H1 (cell line): ENCODE data around the gene GSTCD. TPM values are rescaled to one million over a fixed set of nuclear protein-coding genes. Genes with fewer than 3 reads are reported as not detected.

ENCODE experiments used
- BACH1 ChIP-seq: IDR thresholded peaks from 2 replicates; pipeline ENCODE4 v1.6.1; 2012; ENCODE audit warnings: low read length, improper control_type of control experiment
- EGR1 ChIP-seq: IDR thresholded peaks from 2 replicates; pipeline ENCODE4 v1.6.1; 2011; ENCODE audit warnings: low read depth, low read length, borderline replicate concordance
- JUND ChIP-seq: IDR thresholded peaks from 2 replicates; pipeline ENCODE4 v1.6.1; 2011; ENCODE audit warnings: mild to moderate bottlenecking, improper control_type of control experiment, low read length
- KDM1A ChIP-seq: fragments of 200-600, 300-600 bp; sonication (generic); IDR thresholded peaks from 2 replicates; pipeline ENCODE4 v1.7.1; 2016; ENCODE audit warnings: mild to moderate bottlenecking, low read length, borderline replicate concordance
- MAFK ChIP-seq: IDR thresholded peaks from 2 replicates; pipeline ENCODE4 v1.6.1; 2012; ENCODE audit warnings: low read depth, mild to moderate bottlenecking, improper control_type of control experiment, low read length
- ZNF274 ChIP-seq: IDR thresholded peaks from 2 replicates; pipeline ENCODE4 v1.7.0; 2012; ENCODE audit warnings: low read length, borderline replicate concordance; ENCODE audit errors: extremely low read depth
- polyA plus RNA-seq, 7 experiments: library from polyadenylated mRNA; depleted of rRNA in 3 of 7; stranded (reverse) in 5 of 7; unstranded in 2 of 7; fragments of >200 nt in 5 of 7; fragments of 200-250 nt in 2 of 7; gene quantifications; 1 replicate in 5 of 7; 2 replicates in 1 of 7; 4 replicates in 1 of 7; pipeline versions ENCODE4 v1.2.1 to v1.2.3, GENCODE V29; 2011 to 2013; ENCODE audit warnings: missing spikeins in 2 of 7, mixed read lengths in 2 of 7
- total RNA-seq: library from RNA; stranded (reverse); fragmentation: NEBNext Ultra II Directional; extraction: Animal tissue kit (Norgen Biotek cat#: 25700); gene quantifications from 2 replicates; pipeline ENCODE4 v1.2.1, GENCODE V29; 2021

The GSTCD gene
- total and polyA plus RNA-seq, 2 of the 8 experiments (the other 6 are each of a cell fraction or from before 2014, with no cell fraction given) = 8.5 to 24.6 TPM

DNA sequence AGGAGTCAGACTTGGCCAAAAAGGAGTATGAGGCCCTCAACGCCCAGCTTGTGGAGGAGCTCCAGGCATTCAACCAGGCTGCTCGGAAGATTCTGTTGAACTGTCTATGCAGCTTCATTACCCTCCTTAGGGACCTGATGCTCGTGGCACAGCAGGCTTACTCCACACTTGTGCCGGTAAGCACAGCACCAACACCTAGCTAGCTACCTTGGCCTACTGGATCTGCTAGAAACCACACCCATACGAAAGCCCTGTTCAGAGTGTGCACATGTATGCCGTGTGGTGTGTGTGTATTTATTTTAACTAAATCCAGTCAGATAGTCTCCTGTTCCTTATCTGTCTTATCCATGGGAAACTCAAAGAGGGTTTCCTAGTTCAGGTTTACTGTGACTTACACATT is 49.4 kb upstream of the GSTCD start (continued):
- TF ChIP-seq JUND = no peak
- no peak for TF ChIP-seq EGR1
- TF ChIP-seq ZNF274 = no peak
- TF ChIP-seq KDM1A = no peak
- no peak for TF ChIP-seq MAFK
- no peak for TF ChIP-seq BACH1
- TF ChIP-seq, all 59 proteins: peak for 0
